PC-9 (cell line): ENCODE results near the gene UBN1.

Source experiments
- CTCF ChIP-seq: fragments of 200-600 bp; sonication (generic); conservative IDR thresholded peaks from 2 replicates; pipeline ENCODE4 v1.6.1; 2017; ENCODE audit warnings: mixed run types, antibody characterized with exemption, mild to moderate bottlenecking, moderate library complexity
- EZH2 ChIP-seq: fragments of 200-600 bp; sonication (generic); IDR thresholded peaks from 2 replicates; pipeline ENCODE4 v1.8.0; 2017; ENCODE audit warnings: antibody characterized with exemption, low read depth

GRCh38 chr16:4911970-4912386 is 64.7 kb downstream of the UBN1 start:
- TF ChIP-seq CTCF (no peak), EZH2 (no peak)
